CD4-positive, alpha-beta T cell (primary cell): Measurements from ENCODE around the gene DIP2C. TPM values are rescaled to one million over a fixed set of nuclear protein-coding genes. Genes with fewer than 3 reads are reported as not detected.

Source experiments
- ATAC-seq: fragments of 200-7000 bp; cut with Tn5 transposase; one replicate; pipeline ENCODE4 v1.10.0; 2022; ENCODE audit warnings: mild to moderate bottlenecking; ENCODE audit not compliant: poor library complexity
- CTCF ChIA-PET: fragments of 350-600 bp; sonication (Branson Sonifier 250); formaldehyde crosslinking; loops from one replicate; lab custom pipeline; 2021; ENCODE audit warnings: antibody characterized with exemption, inconsistent platforms; lab: Charles Lee
- POLR2A ChIA-PET: fragments of 350-600 bp; sonication (Branson Sonifier 250); formaldehyde crosslinking; loops from one replicate; lab custom pipeline; 2021; ENCODE audit warnings: antibody characterized with exemption, inconsistent platforms; lab: Charles Lee
- DNase-seq, 14 experiments: peaks; one replicate each; pipeline ENCODE4 v3.0.0-alpha.2; 2013 to 2020; ENCODE audit warnings: mixed read lengths in 2 of 14
- H3K27ac ChIP-seq, 2 donors: one replicate each; pipeline versions ENCODE4 v1.5.1 to v1.7.0; 2013; ENCODE audit warnings: low read length in 2 of 2, low read depth in 1 of 2, mild to moderate bottlenecking in 1 of 2
- H3K27me3 ChIP-seq, 2 experiments: 1 replicate in 1 of 2; 2 replicates in 1 of 2; pipeline versions ENCODE4 v1.6.1 to v1.7.0; 2013; ENCODE audit warnings: low read length in 2 of 2, control low read depth in 1 of 2, mild to moderate bottlenecking in 1 of 2, moderate library complexity in 1 of 2; ENCODE audit not compliant: insufficient read depth in 2 of 2, control insufficient read depth in 1 of 2
- H3K36me3 ChIP-seq: one replicate; pipeline ENCODE4 v1.6.1; 2013; ENCODE audit warnings: low read length, control low read depth; ENCODE audit not compliant: insufficient read depth
- H3K4me1 ChIP-seq: one replicate; pipeline ENCODE4 v1.6.1; 2013; ENCODE audit warnings: low read length, control low read depth; ENCODE audit not compliant: insufficient read depth
- H3K4me3 ChIP-seq: one replicate; pipeline ENCODE4 v1.5.1; 2013; ENCODE audit warnings: mild to moderate bottlenecking, low read length, moderate library complexity
- H3K9me3 ChIP-seq, 2 experiments: 1 replicate in 1 of 2; 2 replicates in 1 of 2; pipeline versions ENCODE4 v1.6.1 to v1.7.0; 2013; ENCODE audit warnings: low read length in 2 of 2, mild to moderate bottlenecking in 2 of 2, control low read depth in 1 of 2, moderate library complexity in 1 of 2; ENCODE audit not compliant: control insufficient read depth in 1 of 2, insufficient read depth in 1 of 2
- H3K27ac Mint-ChIP-seq: one replicate; pipeline ENCODE4 v1.8.0; 2020; ENCODE audit warnings: mixed read lengths
- H3K27me3 Mint-ChIP-seq: one replicate; pipeline ENCODE4 v1.8.0; 2021; ENCODE audit warnings: mixed read lengths
- H3K36me3 Mint-ChIP-seq: one replicate; pipeline ENCODE4 v1.8.0; 2021; ENCODE audit warnings: low read depth, mixed read lengths
- H3K4me1 Mint-ChIP-seq: one replicate; pipeline ENCODE4 v1.8.0; 2021; ENCODE audit warnings: low read depth, mixed read lengths
- H3K4me3 Mint-ChIP-seq: one replicate; pipeline ENCODE4 v1.8.0; 2020; ENCODE audit warnings: mild to moderate bottlenecking, mixed read lengths
- H3K9me3 Mint-ChIP-seq: one replicate; pipeline ENCODE4 v1.8.0; 2020; ENCODE audit warnings: mixed read lengths
- CTCF ChIP-seq: fragments of 200-600 bp; IDR thresholded peaks from one replicate; pipeline ENCODE4 v1.8.0; 2022; ENCODE audit warnings: antibody characterized with exemption, mild to moderate bottlenecking
- intact Hi-C, 2 experiments: fragments of 100-400 bp; cut with DNase I in 1 of 2; cut with micrococcal nuclease in 1 of 2; formaldehyde crosslinking; loops; one replicate each; pipeline versions ENCODE4 v1.15.1 to v1.9.0; 2023 to 2025; cut with DNase I, micrococcal nuclease
- total RNA-seq, 174 experiments: library from RNA in 2 of 174; stranded (reverse) in 2 of 174; gene quantifications; one replicate each; pipeline ENCODE4 v1.2.3 and lab custom pipeline; 2021 to 2026

Gene DIP2C
- total RNA-seq, 2 experiments from 2014 or later = 4.1 TPM

- CTCF ChIA-PET = no interaction called here
- ATAC-seq (no peak), DNase-seq (no peak)
- Mint-ChIP-seq H3K4me3 (no peak overlapping the region), H3K27me3 (no peaks in the 10 kb centered on the region), H3K36me3 (peaks cover 43% of the 10 kb centered on the region), H3K4me1 (peaks cover 32% of the 10 kb centered on the region), H3K9me3 (peaks cover 14% of the 10 kb centered on the region), H3K27ac (no peak overlapping the region)
- Histone ChIP-seq H3K4me1 (peaks cover 41% of the 10 kb centered on the region), H3K27ac (no peak overlapping the region), H3K36me3 (no peaks in the 10 kb centered on the region), H3K9me3 (peaks cover 0 to 16% of the 10 kb centered on the region in 2 experiments), H3K27me3 (no peaks in the 10 kb centered on the region), H3K4me3 (no peak overlapping the region)
- TF ChIP-seq CTCF = no peak
- intact Hi-C loops = no loop called here
- POLR2A ChIA-PET = interaction anchor here (1.1 to 3.7 kb wide), 3 partner anchors 12 to 22 kb away, joined by 5 to 33 read pairs (median 5); no protein-coding TSS in a partner anchor
These were observed 217.1 kb downstream of the DIP2C start for GRCh38 chr10:472241-472910.

DNA sequence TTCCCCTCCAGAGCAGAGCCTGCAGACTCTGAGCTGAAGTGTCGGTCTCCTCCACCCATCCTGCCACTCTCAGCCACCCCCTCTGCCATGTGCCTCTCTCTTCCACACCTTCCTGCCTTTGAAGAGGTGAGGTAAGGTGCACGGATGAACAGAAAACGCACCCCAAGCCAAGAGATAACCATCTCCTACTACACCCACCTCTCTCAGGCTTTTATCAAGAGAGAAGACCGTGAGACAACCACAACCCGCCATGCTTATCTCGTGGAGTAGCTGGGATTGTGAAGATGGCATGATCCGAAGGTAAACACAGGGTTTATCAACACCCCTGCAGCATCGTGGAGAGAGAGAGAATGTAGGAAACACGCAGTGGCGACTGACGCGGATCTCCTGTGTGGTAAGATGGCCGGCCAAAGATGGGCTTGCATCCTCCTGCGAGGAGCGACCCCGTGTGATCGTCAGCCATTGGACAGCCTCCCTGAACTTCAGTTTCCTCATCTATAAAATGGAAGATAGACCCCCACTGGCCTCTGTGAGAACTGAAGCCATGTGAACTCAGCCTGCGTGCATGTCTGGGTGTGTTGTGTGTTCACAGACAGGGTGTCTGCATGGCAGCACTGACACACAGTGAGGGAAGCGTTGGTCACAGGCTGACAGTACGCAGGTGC, 219.0 kb downstream of the DIP2C start:
- Mint-ChIP-seq H3K36me3 (peaks cover 34% of the 10 kb centered on the region), H3K27ac (peak overlapping the region; percentile 92), H3K27me3 (no peaks in the 10 kb centered on the region), H3K4me1 (peaks cover 25% of the 10 kb centered on the region), H3K4me3 (peak overlapping the region; percentile 72), H3K9me3 (peaks cover 11% of the 10 kb centered on the region)
- Histone ChIP-seq H3K27me3 (no peaks in the 10 kb centered on the region), H3K36me3 (no peaks in the 10 kb centered on the region), H3K4me1 (peaks cover 37% of the 10 kb centered on the region), H3K9me3 (peaks cover 0 to 12% of the 10 kb centered on the region in 2 experiments), H3K4me3 (peak overlapping the region; percentile 35), H3K27ac (peak overlapping the region; percentile 26 to 40)
- intact Hi-C loops = loop anchor here in 1 of 2 experiments (1.0 kb wide), 1 partner anchor 19 kb away; no protein-coding TSS in a partner anchor
- ATAC-seq = peak; percentile 79
- DNase-seq = peak; percentile 24 to 84 (median 44)
- peak; percentile 45 for TF ChIP-seq CTCF
- CTCF ChIA-PET = no interaction called here
- POLR2A ChIA-PET = interaction anchor here (0.7 to 3.7 kb wide), 13 partner anchors 9 to 216 kb away, joined by 3 to 33 read pairs (median 4); no protein-coding TSS in a partner anchor

DNA sequence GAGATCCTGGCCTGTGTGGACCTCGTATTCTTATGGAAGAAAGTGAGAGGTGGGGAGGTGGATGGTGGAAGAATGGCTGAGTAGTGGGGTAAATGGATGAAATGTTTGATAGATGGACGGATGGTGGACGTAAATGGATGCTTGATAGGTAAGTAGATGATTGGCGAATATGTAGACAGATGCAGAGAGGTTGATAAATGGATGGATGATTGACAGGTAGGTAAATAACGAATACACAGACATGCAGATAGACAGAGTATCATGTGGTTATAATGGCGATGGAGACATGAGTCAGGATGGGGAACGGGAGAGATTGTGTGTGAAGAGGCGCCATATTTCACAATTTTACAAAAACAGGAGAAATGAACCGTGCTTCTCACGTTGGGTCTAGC, 219.5 kb downstream of the DIP2C start:
- Mint-ChIP-seq H3K27ac (peak overlapping the region; percentile 92), H3K9me3 (peaks cover 11% of the 10 kb centered on the region), H3K27me3 (no peaks in the 10 kb centered on the region), H3K36me3 (peaks cover 34% of the 10 kb centered on the region), H3K4me1 (peaks cover 25% of the 10 kb centered on the region), H3K4me3 (peak overlapping the region; percentile 72)
- peaks cover 0 to 12% of the 10 kb centered on the region in 2 experiments for H3K9me3 ChIP-seq
- ChIA-PET CTCF (no interaction called here), POLR2A (interaction anchor here (0.7 to 3.7 kb wide), 12 partner anchors 10 to 215 kb away, joined by 3 to 33 read pairs (median 4); no protein-coding TSS in a partner anchor)
- no peak for TF ChIP-seq CTCF
- ATAC-seq (no peak), DNase-seq (no peak)
- H3K36me3 ChIP-seq = no peaks in the 10 kb centered on the region
- no peaks in the 10 kb centered on the region for H3K27me3 ChIP-seq
- H3K27ac ChIP-seq = peak overlapping the region; percentile 26 to 40
- intact Hi-C loops = loop anchor here in 1 of 2 experiments (1.0 kb wide), 1 partner anchor 19 kb away; no protein-coding TSS in a partner anchor
- H3K4me1 ChIP-seq = peaks cover 37% of the 10 kb centered on the region
- peak overlapping the region; percentile 35 for H3K4me3 ChIP-seq
